Natural killer cell (primary cell): ENCODE data around the gene MACROD2. TPM values are rescaled to one million over a fixed set of nuclear protein-coding genes. Genes with fewer than 3 reads are reported as not detected.

Source experiments
- ATAC-seq, 3 donors: fragments of 150-1000 bp in 2 of 3; fragments of 200-7000 bp in 1 of 3; cut with Tn5 transposase; 1 replicate in 1 of 3; 2 replicates in 2 of 3; pipeline ENCODE4 v1.10.0; 2021; ENCODE audit warnings: mild to moderate bottlenecking in 2 of 3, moderate library complexity in 2 of 3
- DNase-seq, 2 donors: peaks; one replicate each; pipeline versions ENCODE4 v3.0.0 to v3.0.0-alpha.2; 2013 to 2021; ENCODE audit warnings: mixed read lengths in 1 of 2
- H3K27ac ChIP-seq: one replicate; pipeline ENCODE4 v1.5.1; 2013; ENCODE audit warnings: mild to moderate bottlenecking, low read length
- H3K27me3 ChIP-seq: one replicate; pipeline ENCODE4 v1.6.1; 2013; ENCODE audit warnings: low read length; ENCODE audit not compliant: control insufficient read depth, insufficient read depth
- H3K36me3 ChIP-seq: one replicate; pipeline ENCODE4 v1.6.1; 2013; ENCODE audit warnings: low read length; ENCODE audit not compliant: control insufficient read depth, insufficient read depth
- H3K4me1 ChIP-seq: one replicate; pipeline ENCODE4 v1.6.1; 2013; ENCODE audit warnings: low read length; ENCODE audit not compliant: control insufficient read depth, insufficient read depth
- H3K4me3 ChIP-seq: one replicate; pipeline ENCODE4 v1.5.1; 2013; ENCODE audit warnings: low read length
- H3K9me3 ChIP-seq: one replicate; pipeline ENCODE4 v1.6.1; 2013; ENCODE audit warnings: low read length; ENCODE audit not compliant: control insufficient read depth, insufficient read depth
- H3K27ac Mint-ChIP-seq, 2 donors: one replicate each; pipeline ENCODE4 v1.8.0; 2022; ENCODE audit warnings: mild to moderate bottlenecking in 2 of 2, mixed read lengths in 2 of 2, moderate library complexity in 1 of 2
- H3K27me3 Mint-ChIP-seq, 2 donors: one replicate each; pipeline ENCODE4 v1.8.0; 2022; ENCODE audit warnings: low read depth in 2 of 2, mixed read lengths in 2 of 2
- H3K36me3 Mint-ChIP-seq: one replicate; pipeline ENCODE4 v1.8.0; 2022; ENCODE audit warnings: mixed read lengths
- H3K4me1 Mint-ChIP-seq, 2 donors: one replicate each; pipeline ENCODE4 v1.8.0; 2022; ENCODE audit warnings: mixed read lengths in 2 of 2
- H3K4me3 Mint-ChIP-seq: one replicate; pipeline ENCODE4 v1.8.0; 2022; ENCODE audit warnings: mild to moderate bottlenecking, moderate library complexity, mixed read lengths
- H3K9me3 Mint-ChIP-seq, 2 donors: one replicate each; pipeline ENCODE4 v1.8.0; 2022; ENCODE audit warnings: mixed read lengths in 2 of 2
- WGBS: methylation state at CpG from one replicate; pipeline ENCODE4 v1.1.7; 2013; ENCODE audit warnings: missing lambda C conversion rate; ENCODE audit not compliant: insufficient coverage; 5-methylcytosine and 5-hydroxymethylcytosine counted together
- intact Hi-C: fragments of 100-400 bp; cut with micrococcal nuclease; formaldehyde crosslinking; loops from one replicate; pipeline ENCODE4 v1.14.2; 2022
- total RNA-seq, 4 donors: library from RNA; stranded (reverse); fragments of 120-200 nt in 1 of 4; gene quantifications; one replicate each; pipeline versions ENCODE4 v1.2.3 to v1.2.4, GENCODE V29; 2013 to 2022
- TF ChIP-seq, protein P1 (sequence below): fragments of 200-600 bp; IDR thresholded peaks from one replicate; pipeline ENCODE4 v1.8.0; 2022; ENCODE audit warnings: antibody characterized with exemption

The MACROD2 gene
- total RNA-seq, 3 donors from 2014 or later (not counting 1 experiment from before 2014, with no cell fraction given): 0.19 to 0.88 TPM; not detected in 1

DNA sequence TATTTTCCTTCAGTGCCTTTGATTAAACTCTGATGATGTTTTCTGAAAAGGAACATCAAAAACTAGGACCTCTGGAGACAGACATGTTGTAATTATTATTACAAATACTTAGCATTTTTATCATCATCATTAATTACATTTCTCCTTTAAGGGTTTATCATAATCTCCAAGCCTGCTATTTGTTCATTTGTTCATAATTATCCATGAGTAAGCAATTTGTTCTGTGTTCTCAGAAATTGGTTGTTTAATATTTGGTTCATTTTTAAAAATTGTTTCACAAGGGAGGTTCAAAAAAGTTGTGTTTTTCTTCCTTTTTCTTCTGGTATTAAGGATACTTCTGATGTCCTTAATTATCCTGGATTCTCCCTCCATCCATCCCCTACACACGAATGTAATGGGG is 1192.3 kb downstream of the MACROD2 start:
- H3K27ac ChIP-seq: no peak overlapping the region
- Mint-ChIP-seq H3K9me3 (peaks cover 11 to 14% of the 10 kb centered on the region in 2 donors), H3K27me3 (no peaks in the 10 kb centered on the region), H3K27ac (no peak overlapping the region), H3K4me1 (no peaks in the 10 kb centered on the region), H3K36me3 (no peaks in the 10 kb centered on the region), H3K4me3 (no peak overlapping the region)
- no peak for DNase-seq
- no peaks in the 10 kb centered on the region for H3K4me1 ChIP-seq
- no peak overlapping the region for H3K4me3 ChIP-seq
- no peaks in the 10 kb centered on the region for H3K9me3 ChIP-seq
- TF ChIP-seq, protein P1, sequence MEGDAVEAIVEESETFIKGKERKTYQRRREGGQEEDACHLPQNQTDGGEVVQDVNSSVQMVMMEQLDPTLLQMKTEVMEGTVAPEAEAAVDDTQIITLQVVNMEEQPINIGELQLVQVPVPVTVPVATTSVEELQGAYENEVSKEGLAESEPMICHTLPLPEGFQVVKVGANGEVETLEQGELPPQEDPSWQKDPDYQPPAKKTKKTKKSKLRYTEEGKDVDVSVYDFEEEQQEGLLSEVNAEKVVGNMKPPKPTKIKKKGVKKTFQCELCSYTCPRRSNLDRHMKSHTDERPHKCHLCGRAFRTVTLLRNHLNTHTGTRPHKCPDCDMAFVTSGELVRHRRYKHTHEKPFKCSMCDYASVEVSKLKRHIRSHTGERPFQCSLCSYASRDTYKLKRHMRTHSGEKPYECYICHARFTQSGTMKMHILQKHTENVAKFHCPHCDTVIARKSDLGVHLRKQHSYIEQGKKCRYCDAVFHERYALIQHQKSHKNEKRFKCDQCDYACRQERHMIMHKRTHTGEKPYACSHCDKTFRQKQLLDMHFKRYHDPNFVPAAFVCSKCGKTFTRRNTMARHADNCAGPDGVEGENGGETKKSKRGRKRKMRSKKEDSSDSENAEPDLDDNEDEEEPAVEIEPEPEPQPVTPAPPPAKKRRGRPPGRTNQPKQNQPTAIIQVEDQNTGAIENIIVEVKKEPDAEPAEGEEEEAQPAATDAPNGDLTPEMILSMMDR: no peak
- no peak for ATAC-seq
- H3K36me3 ChIP-seq: no peaks in the 10 kb centered on the region
- WGBS: no CpG with 5 or more reads among the region's 1 CpG
- no peaks in the 10 kb centered on the region for H3K27me3 ChIP-seq
- intact Hi-C loops: no loop called here

DNA sequence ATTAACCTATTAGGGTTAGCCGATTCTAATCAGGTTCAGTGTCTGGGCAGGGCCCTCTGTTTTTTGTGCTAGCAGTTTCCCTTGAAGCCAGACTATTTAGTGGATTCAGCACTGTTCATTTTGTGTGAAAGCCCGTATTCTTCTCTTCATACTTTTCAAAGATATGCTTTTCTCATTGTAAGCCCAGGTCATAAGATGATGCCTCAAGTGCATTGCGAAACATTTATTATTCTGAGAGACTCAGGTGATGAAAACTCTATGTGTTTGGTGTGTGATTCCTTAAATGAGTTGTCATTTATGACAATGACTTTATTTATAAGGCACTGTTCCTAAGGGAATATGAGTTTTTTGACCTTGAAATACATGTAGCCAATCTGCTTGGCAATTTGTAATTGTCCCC is 1193.1 kb downstream of the MACROD2 start:
- H3K4me1 ChIP-seq: no peaks in the 10 kb centered on the region
- no peak overlapping the region for H3K27ac ChIP-seq
- TF ChIP-seq, protein P1: no peak
- no peaks in the 10 kb centered on the region for H3K27me3 ChIP-seq
- peaks cover 9 to 18% of the 10 kb centered on the region in 2 donors for H3K9me3 Mint-ChIP-seq
- H3K36me3 Mint-ChIP-seq: no peaks in the 10 kb centered on the region
- ATAC-seq (no peak), DNase-seq (no peak)
- H3K27me3 Mint-ChIP-seq: no peaks in the 10 kb centered on the region
- WGBS: 94% methylated on average over 3 of the region's 3 CpGs
- H3K36me3 ChIP-seq: no peaks in the 10 kb centered on the region
- intact Hi-C loops: no loop called here
- no peak overlapping the region for H3K4me3 Mint-ChIP-seq
- H3K27ac Mint-ChIP-seq: no peak overlapping the region
- H3K4me1 Mint-ChIP-seq: no peaks in the 10 kb centered on the region
- H3K9me3 ChIP-seq: no peaks in the 10 kb centered on the region
- H3K4me3 ChIP-seq: no peak overlapping the region

DNA sequence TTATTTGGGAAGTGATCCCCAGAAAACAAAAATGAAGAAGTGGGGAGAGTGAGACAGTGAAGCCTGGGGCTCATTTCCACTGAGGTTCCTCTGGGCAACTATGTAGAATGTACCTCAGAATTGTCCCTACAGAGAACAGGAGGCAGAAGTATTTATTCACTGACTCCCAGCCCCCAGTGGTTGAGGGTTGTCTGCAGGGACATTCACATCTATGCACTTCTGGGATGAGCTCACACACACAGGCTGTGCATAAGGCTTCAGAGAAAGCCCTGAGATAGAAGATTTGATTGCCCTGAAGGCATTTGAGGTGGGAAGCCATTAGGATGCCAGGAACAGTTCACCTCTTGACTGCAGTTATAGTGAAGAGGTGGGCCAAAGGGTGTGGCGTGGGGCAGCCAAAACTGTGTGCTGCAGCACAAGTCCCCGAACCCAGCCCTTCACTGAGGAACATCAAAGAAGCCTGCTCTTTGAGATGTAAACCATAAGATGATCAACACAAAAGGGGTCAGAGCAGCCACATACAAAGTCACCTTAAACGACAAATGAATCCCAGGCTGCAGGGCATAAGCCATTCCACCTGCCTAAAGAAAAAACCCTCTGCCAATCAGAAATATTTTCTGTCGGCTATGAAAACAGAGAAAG is 1195.9 kb downstream of the MACROD2 start:
- ATAC-seq (no peak), DNase-seq (no peak)
- Histone ChIP-seq H3K36me3 (no peaks in the 10 kb centered on the region), H3K27me3 (no peaks in the 10 kb centered on the region), H3K4me1 (no peaks in the 10 kb centered on the region), H3K4me3 (no peak overlapping the region), H3K9me3 (no peaks in the 10 kb centered on the region), H3K27ac (no peak overlapping the region)
- Mint-ChIP-seq H3K4me3 (no peak overlapping the region), H3K4me1 (no peaks in the 10 kb centered on the region), H3K36me3 (no peaks in the 10 kb centered on the region), H3K9me3 (peaks cover 12 to 20% of the 10 kb centered on the region in 2 donors), H3K27me3 (no peaks in the 10 kb centered on the region), H3K27ac (no peak overlapping the region)
- TF ChIP-seq, protein P1: no peak
- WGBS: 63% methylated on average over 3 of the region's 4 CpGs
- intact Hi-C loops: no loop called here

DNA sequence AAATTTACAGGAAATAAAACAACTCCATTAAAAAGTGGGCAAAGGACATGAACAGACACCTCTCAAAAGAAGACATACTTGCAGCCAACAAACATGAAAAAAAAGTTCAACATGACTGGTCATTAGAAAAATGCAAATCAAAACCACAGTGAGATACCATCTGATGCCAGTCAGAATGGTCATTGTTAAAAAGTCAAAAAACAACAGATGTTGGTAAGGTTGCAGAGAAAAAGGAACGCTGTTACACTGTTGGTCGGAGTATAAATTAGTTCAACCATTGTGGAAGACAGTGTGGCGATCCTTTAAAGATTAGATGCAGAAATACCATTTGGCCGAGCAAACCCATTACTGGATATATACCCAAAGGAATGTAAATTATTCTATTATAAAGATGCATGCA is 1200.1 kb downstream of the MACROD2 start:
- Mint-ChIP-seq H3K4me3 (no peak overlapping the region), H3K36me3 (no peaks in the 10 kb centered on the region), H3K27ac (no peak overlapping the region), H3K27me3 (no peaks in the 10 kb centered on the region), H3K9me3 (peaks cover 8 to 15% of the 10 kb centered on the region in 2 donors), H3K4me1 (no peaks in the 10 kb centered on the region)
- H3K36me3 ChIP-seq: no peaks in the 10 kb centered on the region
- TF ChIP-seq, protein P1: no peak
- intact Hi-C loops: no loop called here
- DNase-seq (no peak), ATAC-seq (no peak)
- no peaks in the 10 kb centered on the region for H3K27me3 ChIP-seq
- no peaks in the 10 kb centered on the region for H3K4me1 ChIP-seq
- no peaks in the 10 kb centered on the region for H3K9me3 ChIP-seq
- H3K27ac ChIP-seq: no peak overlapping the region
- no peak overlapping the region for H3K4me3 ChIP-seq
- WGBS: 75% methylated on average over 2 of the region's 4 CpGs
